Measurements from ENCODE around the gene SURF4. TPM values are rescaled to one million over a fixed set of nuclear protein-coding genes. Genes with fewer than 3 reads are reported as not detected.
A peak's percentile ranks its signal among the peaks of the same experiment; 100 is the strongest.

Gene SURF4
- 194 TPM for polyA plus RNA-seq (2013, experiment 1 of 2)
- 173 TPM for polyA plus RNA-seq (2013, experiment 2 of 2)

DNA sequence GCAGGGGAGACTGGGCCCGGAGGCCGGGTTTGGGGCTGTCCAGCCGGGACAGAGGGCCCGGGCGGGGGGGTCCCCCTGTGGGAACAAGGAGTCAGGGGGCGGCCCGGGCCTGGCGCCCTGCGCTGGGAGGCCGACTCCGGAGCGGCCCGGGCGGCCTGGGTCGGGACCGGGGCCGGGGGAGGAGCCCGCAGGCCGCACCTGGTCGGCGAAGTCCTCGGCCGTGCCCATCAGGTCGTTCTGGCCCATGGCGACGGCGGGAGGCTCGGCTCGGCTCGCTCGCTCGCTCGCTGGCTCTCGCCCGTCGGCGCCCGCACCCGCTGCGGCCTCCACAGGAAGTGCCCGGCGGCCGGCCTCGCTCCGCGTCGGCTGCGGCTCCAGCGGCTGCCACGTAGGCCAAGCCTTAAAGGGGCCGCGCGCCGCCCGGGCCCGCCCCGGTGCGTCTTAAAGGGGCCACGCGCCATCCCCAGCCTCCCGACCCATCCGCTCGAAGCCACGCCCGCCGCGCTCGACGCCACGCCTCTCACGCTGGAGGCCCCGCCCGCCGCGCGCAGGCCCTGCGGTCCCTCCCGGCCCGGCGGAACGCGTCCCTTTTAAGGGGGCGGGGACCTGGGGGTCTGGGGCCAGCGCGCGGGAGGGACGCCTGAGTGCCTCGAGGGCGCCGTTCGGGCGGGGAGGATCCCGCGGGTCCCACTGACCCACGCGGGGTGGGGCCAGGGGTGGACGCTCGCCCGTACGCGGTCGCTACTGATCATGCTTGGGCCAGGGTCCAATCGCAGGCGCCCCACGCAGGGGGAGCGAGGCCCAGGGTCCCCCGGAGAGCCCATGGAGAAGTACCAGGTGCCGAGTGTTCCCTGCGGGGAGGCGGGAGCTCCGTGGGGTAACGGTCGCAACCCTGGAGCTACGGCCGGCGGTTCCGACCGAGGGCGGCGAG is at the start of gene SURF4, which contains the start of gene STKLD1:
TSS of gene SURF4 (minus strand) at position 337 of the 931 bp plus-strand sequence. CDS start at position 246, 91 bp downstream.
TSS of gene STKLD1 (plus strand) at position 643 of the 931 bp plus-strand sequence. CDS start at position 751, 108 bp downstream.
- Histone ChIP-seq H3K4me1 (ENCODE audit: control insufficient read depth, insufficient read depth, low read length, poor library complexity, severe bottlenecking) (peaks cover 7% of the 10 kb centered on the region), H3K4me3 (ENCODE audit: extremely low read depth, insufficient read depth, low read length, poor library complexity, severe bottlenecking) (peak within 1 kb of the TSS; percentile 87), H3K36me3 (ENCODE audit: control insufficient read depth, insufficient read depth, low read length) (peaks cover 34% of the 10 kb centered on the region), H3K27ac (ENCODE audit: low read depth, low read length, severe bottlenecking) (peak within 1 kb of the TSS; percentile 99), H3K9me3 (ENCODE audit: control insufficient read depth, low read length) (no peaks in the 10 kb centered on the region)
- WGBS, 2 experiments (ENCODE audit: insufficient coverage in 2 of 2), result 2 to 3% methylated on average over 80 to 109 of the region's 120 CpGs

DNA sequence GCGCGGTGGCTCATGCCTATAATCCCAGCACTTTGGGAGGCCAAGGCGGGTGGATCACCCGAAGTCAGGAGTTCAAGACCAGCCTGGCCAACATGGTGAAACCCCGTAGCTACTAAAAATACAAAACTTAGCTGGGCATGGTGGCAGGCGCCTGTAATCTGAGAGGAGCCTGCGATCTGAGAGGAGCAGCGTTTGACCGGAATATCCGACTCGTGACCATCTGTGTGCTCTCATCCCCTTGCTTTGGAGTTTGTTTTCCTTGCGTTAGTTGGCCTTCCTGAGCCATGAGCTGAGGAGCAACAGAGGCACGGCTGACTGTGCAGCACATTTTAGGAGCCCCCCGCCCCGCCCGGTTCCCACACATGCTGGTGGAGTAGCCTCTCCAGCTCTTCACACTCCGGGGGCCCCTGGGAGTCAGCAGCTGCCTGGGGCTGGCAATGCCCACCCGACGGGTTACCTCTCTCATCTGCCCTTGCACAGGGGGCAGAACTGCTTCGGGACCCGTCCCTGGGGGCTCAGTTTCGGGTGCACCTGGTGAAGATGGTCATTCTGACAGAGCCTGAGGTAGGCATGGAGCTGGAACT is 49.3 kb upstream of the SURF4 start:
- 90 to 95% methylated on average over 19 to 20 of the region's 22 CpGs for WGBS, 2 experiments (ENCODE audit: insufficient coverage in 2 of 2)
- Histone ChIP-seq H3K36me3 (ENCODE audit: control insufficient read depth, insufficient read depth, low read length) (peaks cover 3% of the 10 kb centered on the region), H3K27ac (ENCODE audit: low read depth, low read length, severe bottlenecking) (no peak overlapping the region), H3K4me3 (ENCODE audit: extremely low read depth, insufficient read depth, low read length, poor library complexity, severe bottlenecking) (no peak overlapping the region), H3K4me1 (ENCODE audit: control insufficient read depth, insufficient read depth, low read length, poor library complexity, severe bottlenecking) (peaks cover 7% of the 10 kb centered on the region), H3K9me3 (ENCODE audit: control insufficient read depth, low read length) (peaks cover 4% of the 10 kb centered on the region)

DNA sequence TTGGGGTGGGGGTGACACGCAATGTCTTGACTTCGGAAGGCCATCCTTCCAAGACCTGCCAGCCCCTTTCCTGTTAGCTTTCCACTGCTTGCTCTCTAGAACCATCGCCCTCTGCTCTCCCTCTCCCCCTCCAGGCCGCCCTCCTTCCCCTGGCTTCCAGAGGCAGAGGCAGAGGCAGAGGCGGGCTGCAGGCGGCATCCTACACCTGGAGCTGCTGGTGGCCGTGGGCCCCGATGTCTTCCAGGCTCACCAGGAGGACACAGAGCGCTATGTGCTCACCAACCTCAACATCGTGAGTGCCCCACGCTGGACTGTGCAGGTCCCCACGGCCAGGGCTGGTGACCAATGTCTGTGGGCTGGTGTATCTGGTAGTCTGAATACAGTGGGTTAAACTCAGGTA is 48.3 kb upstream of the SURF4 start:
- 89 to 99% methylated on average over 7 to 10 of the region's 12 CpGs for WGBS, 2 experiments (ENCODE audit: insufficient coverage in 2 of 2)
- H3K27ac ChIP-seq (ENCODE audit: low read depth, low read length, severe bottlenecking), result no peak overlapping the region
- H3K9me3 ChIP-seq (ENCODE audit: control insufficient read depth, low read length), result peaks cover 4% of the 10 kb centered on the region
- H3K4me3 ChIP-seq (ENCODE audit: extremely low read depth, insufficient read depth, low read length, poor library complexity, severe bottlenecking), result no peak overlapping the region
- peaks cover 3% of the 10 kb centered on the region for H3K36me3 ChIP-seq (ENCODE audit: control insufficient read depth, insufficient read depth, low read length)
- H3K4me1 ChIP-seq (ENCODE audit: control insufficient read depth, insufficient read depth, low read length, poor library complexity, severe bottlenecking), result peaks cover 7% of the 10 kb centered on the region

DNA sequence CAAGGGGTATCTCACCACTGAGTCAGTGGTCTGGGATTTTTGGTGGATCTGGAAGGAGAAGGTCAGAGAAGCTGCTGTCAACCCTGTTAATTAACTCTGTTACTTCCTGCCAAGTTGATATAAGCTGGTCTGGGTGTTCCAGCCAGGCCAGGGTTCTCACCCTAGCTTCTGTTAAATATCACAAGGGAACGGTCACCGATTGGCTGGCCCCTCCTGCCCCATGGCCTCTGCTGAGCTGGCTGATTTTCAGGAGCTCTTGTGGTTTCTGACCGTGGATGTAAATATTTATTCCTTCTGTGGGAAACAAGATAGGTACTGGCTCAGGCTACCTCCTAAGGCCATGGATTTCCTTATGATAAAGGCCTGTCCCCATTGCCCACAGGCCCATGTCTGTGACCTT is 47.4 kb upstream of the SURF4 start:
- H3K27ac ChIP-seq (ENCODE audit: low read depth, low read length, severe bottlenecking), result peak overlapping the region; percentile 51
- no peak overlapping the region for H3K4me3 ChIP-seq (ENCODE audit: extremely low read depth, insufficient read depth, low read length, poor library complexity, severe bottlenecking)
- H3K4me1 ChIP-seq (ENCODE audit: control insufficient read depth, insufficient read depth, low read length, poor library complexity, severe bottlenecking), result peaks cover 12% of the 10 kb centered on the region
- WGBS, 2 experiments (ENCODE audit: insufficient coverage in 2 of 2), result 85% methylated on average over 3 of the region's 3 CpGs; no CpG with 5 or more reads in 1 of the 2 experiments
- H3K9me3 ChIP-seq (ENCODE audit: control insufficient read depth, low read length), result peaks cover 4% of the 10 kb centered on the region
- peaks cover 3% of the 10 kb centered on the region for H3K36me3 ChIP-seq (ENCODE audit: control insufficient read depth, insufficient read depth, low read length)

DNA sequence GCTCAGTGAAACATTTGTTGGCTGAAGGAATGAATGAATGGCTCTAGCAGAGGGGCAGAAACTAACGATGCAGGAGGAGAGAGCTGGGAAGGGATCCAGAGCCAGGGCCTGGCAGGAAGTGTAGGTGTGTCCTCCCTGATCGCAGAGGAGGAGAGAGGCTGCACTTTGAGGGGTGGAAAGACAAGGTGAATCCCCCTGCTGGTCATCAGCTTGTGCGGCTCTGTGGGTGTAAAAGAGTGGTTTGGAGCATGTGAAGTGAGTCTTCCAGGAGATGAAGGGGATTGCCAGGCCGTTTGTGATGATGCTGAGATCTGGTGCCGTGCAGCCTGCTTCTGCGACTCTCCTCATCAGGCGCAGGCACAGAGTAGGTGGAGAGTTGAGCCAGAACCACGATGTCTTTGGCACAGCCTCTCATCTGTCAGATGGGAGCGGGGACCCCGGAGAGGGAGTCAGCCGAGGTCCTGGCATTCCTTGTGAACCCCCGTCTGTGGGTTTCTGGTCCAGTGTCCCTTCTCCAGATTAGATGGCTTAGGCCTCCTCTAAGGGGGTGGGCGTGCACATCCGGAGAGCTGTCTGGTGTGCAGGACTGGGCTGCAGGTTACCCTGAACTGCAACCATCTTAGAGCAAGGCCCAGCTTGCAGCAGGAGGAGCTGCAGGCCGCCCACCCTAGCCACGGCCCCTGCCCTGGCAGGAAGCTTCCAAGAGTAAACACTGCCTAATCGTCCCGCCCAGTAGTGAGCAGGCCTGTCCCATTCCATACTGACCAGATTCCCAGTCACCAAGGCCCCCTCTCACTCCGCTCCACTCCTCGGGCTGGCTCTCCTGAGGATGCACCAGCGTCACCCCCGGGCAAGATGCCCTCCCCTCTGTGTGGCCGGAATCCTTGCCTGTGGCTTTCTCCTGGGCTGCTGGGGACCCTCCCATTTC is 46.0 kb upstream of the SURF4 start, which contains the start of gene ADAMTS13:
TSS of gene ADAMTS13 (plus strand) at position 753 of the 928 bp plus-strand sequence. CDS start at position 830, 77 bp downstream.
- Histone ChIP-seq H3K9me3 (ENCODE audit: control insufficient read depth, low read length) (peaks cover 1% of the 10 kb centered on the region), H3K4me1 (ENCODE audit: control insufficient read depth, insufficient read depth, low read length, poor library complexity, severe bottlenecking) (peaks cover 12% of the 10 kb centered on the region), H3K4me3 (ENCODE audit: extremely low read depth, insufficient read depth, low read length, poor library complexity, severe bottlenecking) (no peak within 1 kb of the TSS), H3K36me3 (ENCODE audit: control insufficient read depth, insufficient read depth, low read length) (no peaks in the 10 kb centered on the region), H3K27ac (ENCODE audit: low read depth, low read length, severe bottlenecking) (peak within 1 kb of the TSS; percentile 51)
- WGBS, 2 experiments (ENCODE audit: insufficient coverage in 2 of 2), result 77 to 83% methylated on average over 18 to 21 of the region's 23 CpGs

DNA sequence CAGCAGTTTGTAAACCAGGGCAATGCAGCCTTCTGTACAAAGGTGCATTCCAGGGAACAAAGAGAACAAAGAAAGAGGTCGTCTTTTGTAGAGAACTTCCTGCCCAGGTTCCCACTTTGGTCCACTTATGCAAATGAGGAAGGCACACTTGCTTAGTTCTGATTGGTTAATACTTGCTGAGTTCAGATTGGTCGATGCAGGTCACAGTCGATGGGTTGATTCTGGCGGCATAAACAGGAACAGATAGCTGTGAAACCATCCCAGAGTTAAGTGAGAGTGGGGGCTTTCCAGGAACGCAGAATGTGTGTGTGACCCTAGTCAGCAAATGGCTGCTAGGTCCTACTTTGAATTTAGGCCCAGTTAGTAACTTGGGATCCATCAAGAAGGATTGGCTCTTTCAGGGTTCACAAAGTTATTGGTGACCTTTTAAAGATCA is 44.5 kb upstream of the SURF4 start:
- Histone ChIP-seq H3K9me3 (ENCODE audit: control insufficient read depth, low read length) (no peaks in the 10 kb centered on the region), H3K27ac (ENCODE audit: low read depth, low read length, severe bottlenecking) (no peak overlapping the region), H3K4me1 (ENCODE audit: control insufficient read depth, insufficient read depth, low read length, poor library complexity, severe bottlenecking) (peaks cover 16% of the 10 kb centered on the region), H3K36me3 (ENCODE audit: control insufficient read depth, insufficient read depth, low read length) (peaks cover 9% of the 10 kb centered on the region), H3K4me3 (ENCODE audit: extremely low read depth, insufficient read depth, low read length, poor library complexity, severe bottlenecking) (no peak overlapping the region)
- 79 to 85% methylated on average over 5 of the region's 5 CpGs for WGBS, 2 experiments (ENCODE audit: insufficient coverage in 2 of 2)

DNA sequence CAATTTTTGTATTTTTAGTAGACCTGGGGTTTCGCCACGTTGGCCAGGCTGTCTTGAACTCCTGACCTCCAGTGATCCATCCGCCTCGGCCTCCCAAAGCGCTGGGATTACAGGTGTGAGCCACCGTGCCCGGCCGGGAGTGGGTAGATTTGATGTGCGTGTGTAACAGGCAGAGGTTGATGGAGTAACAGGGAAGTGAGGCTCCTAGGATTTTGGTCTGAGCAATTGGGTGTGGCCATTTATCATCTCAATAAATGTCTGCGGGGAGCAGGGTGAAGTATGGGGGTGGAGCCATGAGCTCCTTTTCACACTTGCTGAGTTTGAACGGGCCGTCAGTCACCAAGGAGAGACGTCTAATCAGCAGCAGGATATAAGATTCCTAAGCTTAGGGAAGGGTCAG is 43.1 kb upstream of the SURF4 start:
- peak overlapping the region; percentile 63 for H3K4me3 ChIP-seq (ENCODE audit: extremely low read depth, insufficient read depth, low read length, poor library complexity, severe bottlenecking)
- WGBS, 2 experiments (ENCODE audit: insufficient coverage in 2 of 2), result 56 to 63% methylated on average over 12 to 13 of the region's 13 CpGs
- peaks cover 23% of the 10 kb centered on the region for H3K36me3 ChIP-seq (ENCODE audit: control insufficient read depth, insufficient read depth, low read length)
- no peak overlapping the region for H3K27ac ChIP-seq (ENCODE audit: low read depth, low read length, severe bottlenecking)
- no peaks in the 10 kb centered on the region for H3K9me3 ChIP-seq (ENCODE audit: control insufficient read depth, low read length)
- peaks cover 16% of the 10 kb centered on the region for H3K4me1 ChIP-seq (ENCODE audit: control insufficient read depth, insufficient read depth, low read length, poor library complexity, severe bottlenecking)

DNA sequence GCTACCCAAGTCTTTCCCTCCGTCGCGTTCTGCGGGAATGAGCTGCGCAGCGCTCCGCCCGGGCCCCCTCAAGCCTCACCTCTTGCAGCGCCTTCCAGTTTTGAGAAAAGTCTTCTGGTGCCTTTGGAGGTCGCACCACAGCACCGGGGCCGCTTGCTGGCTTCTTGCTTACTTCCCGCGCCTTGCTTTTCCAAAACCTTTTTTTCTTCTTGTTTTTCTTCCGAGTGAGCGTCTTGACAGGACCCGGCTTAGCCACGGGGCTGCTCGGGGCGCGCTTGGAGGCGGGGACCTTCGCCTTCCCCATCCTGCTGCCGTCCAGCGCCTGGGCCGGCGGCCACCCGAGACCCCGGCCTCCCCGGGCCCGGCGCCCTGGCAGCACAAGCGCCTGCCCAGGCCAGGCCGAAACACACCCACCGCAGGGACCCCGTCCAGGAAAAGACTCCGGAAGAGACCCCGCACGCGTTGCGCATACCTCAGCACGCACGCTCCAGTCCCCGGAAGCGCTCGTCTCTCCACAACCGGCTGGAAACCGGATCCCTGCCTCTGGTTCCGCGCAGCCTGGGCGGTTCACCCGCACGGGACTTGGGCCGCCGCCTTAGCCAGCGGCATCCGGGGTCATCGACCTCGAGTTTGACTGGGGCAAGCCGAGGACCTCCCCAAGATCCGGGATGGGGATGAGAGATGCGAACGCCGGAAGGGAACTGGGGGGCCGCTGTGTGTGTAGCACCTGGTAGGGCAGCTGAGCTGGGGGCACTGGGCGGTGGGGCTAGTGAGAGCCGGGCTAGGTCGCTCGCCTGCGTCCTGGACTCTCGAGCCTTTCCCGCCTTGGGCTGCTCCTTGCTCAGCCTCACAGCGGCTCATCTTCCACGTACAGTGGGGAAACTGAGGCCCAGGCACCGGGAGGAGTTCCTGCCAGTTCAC is 41.9 kb upstream of the SURF4 start, which contains the start of gene REXO4:
TSS of gene REXO4 (minus strand) at position 470 of the 921 bp plus-strand sequence. CDS start at position 304, 166 bp downstream.
- Histone ChIP-seq H3K4me1 (ENCODE audit: control insufficient read depth, insufficient read depth, low read length, poor library complexity, severe bottlenecking) (peaks cover 13% of the 10 kb centered on the region), H3K27ac (ENCODE audit: low read depth, low read length, severe bottlenecking) (peak within 1 kb of the TSS; percentile 98), H3K36me3 (ENCODE audit: control insufficient read depth, insufficient read depth, low read length) (peaks cover 34% of the 10 kb centered on the region), H3K4me3 (ENCODE audit: extremely low read depth, insufficient read depth, low read length, poor library complexity, severe bottlenecking) (peak within 1 kb of the TSS; percentile 63), H3K9me3 (ENCODE audit: control insufficient read depth, low read length) (no peaks in the 10 kb centered on the region)
- 0% methylated on average over 61 to 65 of the region's 75 CpGs for WGBS, 2 experiments (ENCODE audit: insufficient coverage in 2 of 2)

DNA sequence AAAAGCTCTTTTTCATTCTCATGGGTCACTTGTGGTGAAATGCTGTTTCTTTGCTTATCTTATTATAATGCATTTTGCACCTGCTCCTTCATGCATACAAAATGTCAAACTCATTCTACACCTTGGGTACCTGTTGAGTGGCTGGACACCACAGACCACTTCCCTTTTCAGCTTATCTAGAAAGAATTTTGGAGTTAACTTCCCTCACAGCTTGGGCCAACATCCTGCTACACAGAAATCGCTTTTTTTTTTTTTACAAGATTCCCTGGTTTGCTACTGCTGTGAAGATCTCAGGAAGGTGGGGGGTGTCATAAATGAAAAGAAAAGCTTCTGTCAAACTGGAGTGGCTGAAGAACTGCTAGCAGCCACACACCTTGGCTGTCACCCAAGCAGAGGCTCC is 39.3 kb upstream of the SURF4 start:
- peaks cover 61% of the 10 kb centered on the region for H3K36me3 ChIP-seq (ENCODE audit: control insufficient read depth, insufficient read depth, low read length)
- H3K4me3 ChIP-seq (ENCODE audit: extremely low read depth, insufficient read depth, low read length, poor library complexity, severe bottlenecking), result no peak overlapping the region
- peaks cover 9% of the 10 kb centered on the region for H3K4me1 ChIP-seq (ENCODE audit: control insufficient read depth, insufficient read depth, low read length, poor library complexity, severe bottlenecking)
- WGBS, 2 experiments (ENCODE audit: insufficient coverage in 2 of 2), result 83% methylated on average over 1 of the region's 1 CpG; no CpG with 5 or more reads in 1 of the 2 experiments
- H3K27ac ChIP-seq (ENCODE audit: low read depth, low read length, severe bottlenecking), result no peak overlapping the region
- no peaks in the 10 kb centered on the region for H3K9me3 ChIP-seq (ENCODE audit: control insufficient read depth, low read length)

All from mesodermal cell (in vitro differentiated cells).